Tibial artery (tissue), 4 donors: Measurements from ENCODE around the gene SYCE1L.
"Not testable (repeated sequence)": the region's sequence is repeated elsewhere in the genome, so short reads cannot be mapped to it uniquely, and the experiment has no call there.

Experiments used
- DNase-seq, 2 donors: peaks; one replicate each; pipeline ENCODE4 v3.0.0-alpha.2; 2019
- H3K27ac ChIP-seq, 2 donors: fragments of 200-600 bp; sonication (generic) in 1 of 2; 1 replicate in 1 of 2; 2 replicates in 1 of 2; pipeline ENCODE4 v1.5.1; 2018 to 2019; ENCODE audit warnings: mild to moderate bottlenecking in 1 of 2
- H3K27me3 ChIP-seq, 2 donors: fragments of 200-600 bp; sonication (generic) in 1 of 2; one replicate each; pipeline versions ENCODE4 v1.5.1 to v1.6.0; 2016 to 2019
- H3K36me3 ChIP-seq, 3 donors: fragments of 200-600 bp; sonication (generic) in 2 of 3; one replicate each; pipeline ENCODE4 v1.5.1; 2016 to 2019; ENCODE audit warnings: mild to moderate bottlenecking in 2 of 3
- H3K4me1 ChIP-seq, 4 donors: fragments of 200-600 bp; sonication (generic) in 2 of 4; 1 replicate in 3 of 4; 2 replicates in 1 of 4; pipeline ENCODE4 v1.5.1; 2016 to 2019
- H3K4me3 ChIP-seq, 2 donors: fragments of 200-600 bp; sonication (generic) in 1 of 2; 1 replicate in 1 of 2; 2 replicates in 1 of 2; pipeline ENCODE4 v1.5.1; 2018 to 2019; ENCODE audit warnings: mild to moderate bottlenecking in 2 of 2
- H3K9me3 ChIP-seq, 3 donors: fragments of 200-600 bp; sonication (generic) in 1 of 3; one replicate each; pipeline ENCODE4 v1.5.1; 2016 to 2019
- intact Hi-C: fragments of 100-400 bp; cut with DNase I; formaldehyde crosslinking; loops from one replicate; pipeline ENCODE4 v1.15.0; 2023; ENCODE audit warnings: low total_unique reads
- TF ChIP-seq, protein P1 (sequence below), 2 experiments: fragments of 200-600 bp in 1 of 2; fragments of 450-650 bp in 1 of 2; IDR thresholded peaks; one replicate each; pipeline ENCODE4 v1.5.1; 2017 to 2019; ENCODE audit warnings: antibody characterized with exemption in 2 of 2, mild to moderate bottlenecking in 1 of 2, moderate library complexity in 1 of 2

The SYCE1L gene

DNA sequence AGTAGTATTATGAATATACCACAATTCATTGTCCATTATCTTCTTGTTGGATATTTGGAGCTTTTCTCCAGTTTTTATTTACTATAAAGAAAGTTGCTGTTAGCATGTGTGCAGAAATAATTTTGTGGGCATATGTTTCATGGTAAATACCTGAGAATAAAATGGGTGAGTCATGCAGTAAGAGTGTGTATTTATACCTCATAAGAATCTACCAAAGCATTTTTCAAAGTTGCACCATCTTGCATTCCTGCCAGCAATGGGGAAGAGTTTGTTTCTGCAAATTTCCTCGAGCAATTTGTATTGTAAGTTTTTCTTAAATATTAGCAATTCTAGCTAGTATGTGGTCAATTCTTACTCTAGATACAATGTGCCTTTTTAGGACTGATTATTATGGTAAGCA is 16.1 kb upstream of the SYCE1L start:
- H3K9me3 ChIP-seq: no peaks in the 10 kb centered on the region
- no peak overlapping the region for H3K27ac ChIP-seq
- H3K4me3 ChIP-seq: no peak overlapping the region
- TF ChIP-seq, protein P1, sequence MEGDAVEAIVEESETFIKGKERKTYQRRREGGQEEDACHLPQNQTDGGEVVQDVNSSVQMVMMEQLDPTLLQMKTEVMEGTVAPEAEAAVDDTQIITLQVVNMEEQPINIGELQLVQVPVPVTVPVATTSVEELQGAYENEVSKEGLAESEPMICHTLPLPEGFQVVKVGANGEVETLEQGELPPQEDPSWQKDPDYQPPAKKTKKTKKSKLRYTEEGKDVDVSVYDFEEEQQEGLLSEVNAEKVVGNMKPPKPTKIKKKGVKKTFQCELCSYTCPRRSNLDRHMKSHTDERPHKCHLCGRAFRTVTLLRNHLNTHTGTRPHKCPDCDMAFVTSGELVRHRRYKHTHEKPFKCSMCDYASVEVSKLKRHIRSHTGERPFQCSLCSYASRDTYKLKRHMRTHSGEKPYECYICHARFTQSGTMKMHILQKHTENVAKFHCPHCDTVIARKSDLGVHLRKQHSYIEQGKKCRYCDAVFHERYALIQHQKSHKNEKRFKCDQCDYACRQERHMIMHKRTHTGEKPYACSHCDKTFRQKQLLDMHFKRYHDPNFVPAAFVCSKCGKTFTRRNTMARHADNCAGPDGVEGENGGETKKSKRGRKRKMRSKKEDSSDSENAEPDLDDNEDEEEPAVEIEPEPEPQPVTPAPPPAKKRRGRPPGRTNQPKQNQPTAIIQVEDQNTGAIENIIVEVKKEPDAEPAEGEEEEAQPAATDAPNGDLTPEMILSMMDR (IDR thresholded peaks at IDR 0.05): no peak
- H3K4me1 ChIP-seq: no peaks in the 10 kb centered on the region
- DNase-seq: no peak
- intact Hi-C loops: no loop called here
- no peaks in the 10 kb centered on the region for H3K36me3 ChIP-seq
- no peaks in the 10 kb centered on the region for H3K27me3 ChIP-seq

DNA sequence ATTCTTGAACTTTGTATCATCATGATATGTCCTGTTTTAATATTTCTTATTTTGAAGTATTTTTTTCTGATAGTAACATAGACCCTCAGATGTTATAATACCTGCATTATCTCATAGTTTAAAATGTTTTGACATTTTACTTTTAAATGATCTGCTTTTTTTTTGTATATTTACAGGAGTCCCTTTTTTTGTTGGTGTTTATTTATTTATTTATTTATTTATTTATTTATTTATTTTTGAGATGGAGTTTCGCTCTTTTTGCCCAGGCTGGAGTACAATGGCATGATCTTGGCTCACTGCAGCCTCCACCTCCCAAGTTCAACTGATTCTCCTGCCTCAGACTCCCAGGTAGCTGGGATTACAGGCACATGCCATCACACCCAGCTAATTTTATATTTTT is 12.9 kb upstream of the SYCE1L start:
- intact Hi-C loops, DNase-seq, H3K27me3 ChIP-seq, H3K4me1 ChIP-seq, H3K9me3 ChIP-seq, H3K36me3 ChIP-seq, H3K4me3 ChIP-seq, H3K27ac ChIP-seq: not testable (repeated sequence)

DNA sequence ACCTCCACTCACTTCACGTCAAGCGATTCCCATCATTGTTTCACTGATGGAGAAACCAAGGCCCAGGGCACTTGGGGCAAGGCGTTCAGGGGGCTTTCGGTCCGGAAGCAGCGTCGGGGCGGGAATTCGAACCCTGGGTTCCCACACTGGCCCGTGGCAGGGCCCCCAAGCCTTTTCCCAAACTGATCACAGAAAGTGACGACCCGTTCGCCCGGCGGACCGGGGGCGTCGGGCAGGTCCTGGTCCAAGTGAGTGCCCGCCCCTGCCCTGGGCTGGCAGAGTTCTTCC is 9.1 kb upstream of the SYCE1L start:
- TF ChIP-seq, protein P1 (IDR thresholded peaks at IDR 0.05): no peak
- DNase-seq: no peak
- H3K9me3 ChIP-seq: no peaks in the 10 kb centered on the region
- H3K27me3 ChIP-seq: no peaks in the 10 kb centered on the region
- peak overlapping the region; percentile 95 to 98 for H3K27ac ChIP-seq
- H3K36me3 ChIP-seq: peaks cover 12 to 21% (median 20%) of the 10 kb centered on the region in 3 donors
- H3K4me3 ChIP-seq: peak overlapping the region; percentile 75 to 95
- peaks cover 0 to 23% (median 16%) of the 10 kb centered on the region in 4 donors for H3K4me1 ChIP-seq
- intact Hi-C loops: no loop called here

DNA sequence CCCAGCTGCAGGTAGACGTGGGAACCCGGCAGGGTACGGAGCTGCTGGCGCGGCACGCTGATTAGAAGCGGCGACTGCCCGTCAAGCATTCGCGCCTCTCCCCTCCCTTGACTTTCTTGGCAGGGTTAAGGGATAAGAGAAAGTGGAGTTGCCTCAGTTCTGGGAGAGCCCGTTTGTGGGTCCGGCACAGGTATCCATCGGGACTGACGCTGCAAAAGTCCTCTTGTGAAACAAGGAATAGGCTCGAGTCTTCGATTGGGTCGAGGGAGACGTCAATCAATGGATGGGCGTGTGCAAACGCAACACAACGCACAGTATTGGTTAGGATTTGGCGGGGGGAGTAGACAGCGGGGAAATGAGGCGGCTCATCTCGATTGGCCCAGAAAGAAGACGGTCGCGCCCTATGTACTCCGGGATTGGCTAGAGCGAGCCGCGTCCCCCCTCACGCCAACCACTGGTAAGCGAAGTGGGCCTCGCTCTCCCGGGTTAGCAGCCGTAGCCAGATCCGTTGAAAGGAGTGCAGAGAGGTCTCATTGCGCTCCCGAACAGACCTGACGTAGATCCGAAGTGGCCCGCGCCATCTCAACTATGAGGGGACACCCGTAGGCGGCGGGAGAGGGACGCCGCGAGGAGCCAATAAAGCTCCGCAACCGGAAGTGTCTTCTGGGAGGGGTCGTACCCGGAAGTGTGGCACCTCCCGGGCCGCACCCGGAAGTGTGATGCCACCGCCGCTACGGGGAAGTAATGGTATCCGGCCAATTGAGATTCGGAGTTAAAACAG is 8.5 kb upstream of the SYCE1L start, which contains the start of gene MON1B:
Gene MON1B (plus strand): TSS at position 713 of the 781 bp plus-strand sequence. CDS start 296 bp downstream, outside the sequence.
- H3K4me1 ChIP-seq: peaks cover 0 to 23% (median 16%) of the 10 kb centered on the region in 4 donors
- no peaks in the 10 kb centered on the region for H3K27me3 ChIP-seq
- DNase-seq: peak; percentile 98 to 99
- H3K9me3 ChIP-seq: no peaks in the 10 kb centered on the region
- H3K4me3 ChIP-seq: peak within 1 kb of the TSS; percentile 75 to 95
- intact Hi-C loops: no loop called here
- TF ChIP-seq, protein P1 (IDR thresholded peaks at IDR 0.05): peak in 1 of 2 experiments; percentile 28
- H3K36me3 ChIP-seq: peaks cover 17 to 26% (median 25%) of the 10 kb centered on the region in 3 donors
- H3K27ac ChIP-seq: peak within 1 kb of the TSS; percentile 95 to 98

DNA sequence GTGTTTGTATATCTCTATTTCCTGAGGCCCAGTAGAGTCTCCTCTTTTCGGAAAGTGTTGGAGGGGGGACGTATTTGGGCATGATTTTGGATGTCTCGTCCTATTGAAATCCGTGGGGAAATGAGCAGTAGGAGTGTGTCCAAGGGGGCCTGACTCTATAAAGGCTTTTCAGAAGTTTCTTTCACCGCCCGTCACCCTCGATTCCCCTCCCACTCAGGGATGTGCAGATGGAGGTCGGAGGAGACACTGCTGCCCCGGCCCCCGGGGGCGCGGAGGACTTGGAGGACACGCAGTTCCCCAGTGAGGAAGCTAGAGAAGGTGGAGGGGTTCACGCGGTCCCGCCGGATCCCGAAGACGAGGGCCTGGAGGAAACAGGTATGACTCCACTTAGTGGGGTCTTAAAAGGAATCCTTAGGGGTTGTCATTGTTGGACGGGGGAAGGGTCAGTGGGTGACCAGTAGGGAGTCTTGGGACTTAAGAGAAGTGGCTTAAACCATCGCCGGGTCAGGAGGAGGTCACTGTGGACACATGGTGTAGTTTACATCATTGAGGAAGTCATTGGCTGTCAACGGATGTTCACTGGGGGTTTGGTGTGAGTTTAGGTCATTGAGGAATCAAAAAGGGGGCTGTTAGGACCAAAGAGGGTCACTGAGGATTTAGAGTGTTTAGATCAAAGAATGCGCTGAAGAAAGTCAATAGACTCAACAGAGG is 7.8 kb upstream of the SYCE1L start:
- Histone ChIP-seq H3K4me1 (peaks cover 0 to 23% (median 16%) of the 10 kb centered on the region in 4 donors), H3K27me3 (no peaks in the 10 kb centered on the region), H3K36me3 (peaks cover 24 to 34% (median 33%) of the 10 kb centered on the region in 3 donors), H3K27ac (peak overlapping the region; percentile 95 to 98), H3K4me3 (peak overlapping the region; percentile 75 to 95), H3K9me3 (no peaks in the 10 kb centered on the region)
- intact Hi-C loops: no loop called here
- TF ChIP-seq, protein P1 (IDR thresholded peaks at IDR 0.05): no peak
- DNase-seq: no peak

- H3K27ac ChIP-seq: no peak overlapping the region
- intact Hi-C loops: no loop called here
- TF ChIP-seq, protein P1 (IDR thresholded peaks at IDR 0.05): no peak
- no peaks in the 10 kb centered on the region for H3K9me3 ChIP-seq
- no peak for DNase-seq
- peaks cover 34 to 53% (median 51%) of the 10 kb centered on the region in 3 donors for H3K36me3 ChIP-seq
- H3K4me3 ChIP-seq: no peak overlapping the region
- H3K4me1 ChIP-seq: peaks cover 0 to 23% (median 16%) of the 10 kb centered on the region in 4 donors
- H3K27me3 ChIP-seq: no peaks in the 10 kb centered on the region
These were observed 5.8 kb upstream of the SYCE1L start for GRCh38 chr16:77193377-77193776.
